ENCODE measurements around the gene LEFTY2.
"Not testable (repeated sequence)": the region's sequence is repeated elsewhere in the genome, so short reads cannot be mapped to it uniquely, and the experiment has no call there.

LEFTY2 gene

GRCh38 chr1:225891229-225891972, 49.6 kb downstream of the LEFTY2 start:
- H3K9me3 ChIP-seq (ENCODE audit: control insufficient read depth in 1 of 2, low read length in 2 of 2), result no peaks in the 10 kb centered on the region
- H3K9ac ChIP-seq (ENCODE audit: low read depth in 1 of 2, low read length in 2 of 2), result no peak overlapping the region
- peaks cover 20 to 25% of the 10 kb centered on the region in 2 donors for H3K4me1 ChIP-seq (ENCODE audit: control insufficient read depth in 1 of 2, insufficient read depth in 2 of 2, low read length in 2 of 2)
- no peaks in the 10 kb centered on the region for H3K27me3 ChIP-seq (ENCODE audit: control insufficient read depth in 1 of 2, insufficient read depth in 2 of 2, low read length in 2 of 2)
- no peak overlapping the region for H3K27ac ChIP-seq (ENCODE audit: low read depth, low read length)
- no peaks in the 10 kb centered on the region for H3K36me3 ChIP-seq (ENCODE audit: control insufficient read depth in 1 of 2, insufficient read depth in 2 of 2, low read length in 2 of 2)
- no peak overlapping the region for H3K4me3 ChIP-seq (ENCODE audit: low read depth in 1 of 2, low read length in 2 of 2)

GRCh38 chr1:225890346-225891228, 50.4 kb downstream of the LEFTY2 start:
- Histone ChIP-seq H3K4me1 (ENCODE audit: control insufficient read depth in 1 of 2, insufficient read depth in 2 of 2, low read length in 2 of 2) (peaks cover 20 to 24% of the 10 kb centered on the region in 2 donors), H3K9me3 (ENCODE audit: control insufficient read depth in 1 of 2, low read length in 2 of 2) (no peaks in the 10 kb centered on the region), H3K4me3 (ENCODE audit: low read depth in 1 of 2, low read length in 2 of 2) (no peak overlapping the region), H3K27ac (ENCODE audit: low read depth, low read length) (no peak overlapping the region), H3K36me3 (ENCODE audit: control insufficient read depth in 1 of 2, insufficient read depth in 2 of 2, low read length in 2 of 2) (no peaks in the 10 kb centered on the region), H3K27me3 (ENCODE audit: control insufficient read depth in 1 of 2, insufficient read depth in 2 of 2, low read length in 2 of 2) (no peaks in the 10 kb centered on the region), H3K9ac (ENCODE audit: low read depth in 1 of 2, low read length in 2 of 2) (no peak overlapping the region)

- Histone ChIP-seq H3K4me1 (ENCODE audit: control insufficient read depth in 1 of 2, insufficient read depth in 2 of 2, low read length in 2 of 2) (peaks cover 20 to 24% of the 10 kb centered on the region in 2 donors), H3K27ac (ENCODE audit: low read depth, low read length) (no peak overlapping the region), H3K27me3 (ENCODE audit: control insufficient read depth in 1 of 2, insufficient read depth in 2 of 2, low read length in 2 of 2) (no peaks in the 10 kb centered on the region), H3K9ac (ENCODE audit: low read depth in 1 of 2, low read length in 2 of 2) (no peak overlapping the region), H3K9me3 (ENCODE audit: control insufficient read depth in 1 of 2, low read length in 2 of 2) (no peaks in the 10 kb centered on the region), H3K36me3 (ENCODE audit: control insufficient read depth in 1 of 2, insufficient read depth in 2 of 2, low read length in 2 of 2) (no peaks in the 10 kb centered on the region), H3K4me3 (ENCODE audit: low read depth in 1 of 2, low read length in 2 of 2) (no peak overlapping the region)
Measured at GRCh38 chr1:225889743-225890142, 51.3 kb downstream of the LEFTY2 start.

GRCh38 chr1:225888898-225889601, 52.0 kb downstream of the LEFTY2 start, which contains the start of gene LEFTY1:
LEFTY1 (minus strand) TSS chr1:225889146; CDS start chr1:225889066, 80 bp downstream.
- Histone ChIP-seq H3K27me3 (ENCODE audit: control insufficient read depth in 1 of 2, insufficient read depth in 2 of 2, low read length in 2 of 2) (no peaks in the 10 kb centered on the region), H3K9me3 (ENCODE audit: control insufficient read depth in 1 of 2, low read length in 2 of 2) (no peaks in the 10 kb centered on the region), H3K4me1 (ENCODE audit: control insufficient read depth in 1 of 2, insufficient read depth in 2 of 2, low read length in 2 of 2) (peaks cover 20 to 24% of the 10 kb centered on the region in 2 donors), H3K36me3 (ENCODE audit: control insufficient read depth in 1 of 2, insufficient read depth in 2 of 2, low read length in 2 of 2) (no peaks in the 10 kb centered on the region), H3K9ac (ENCODE audit: low read depth in 1 of 2, low read length in 2 of 2) (no peak within 1 kb of the TSS), H3K27ac (ENCODE audit: low read depth, low read length) (no peak within 1 kb of the TSS), H3K4me3 (ENCODE audit: low read depth in 1 of 2, low read length in 2 of 2) (no peak within 1 kb of the TSS)

GRCh38 chr1:225888289-225888897, 52.6 kb downstream of the LEFTY2 start:
- H3K27me3 ChIP-seq (ENCODE audit: control insufficient read depth in 1 of 2, insufficient read depth in 2 of 2, low read length in 2 of 2), result no peaks in the 10 kb centered on the region
- H3K9ac ChIP-seq (ENCODE audit: low read depth in 1 of 2, low read length in 2 of 2), result no peak overlapping the region
- no peak overlapping the region for H3K4me3 ChIP-seq (ENCODE audit: low read depth in 1 of 2, low read length in 2 of 2)
- no peak overlapping the region for H3K27ac ChIP-seq (ENCODE audit: low read depth, low read length)
- no peaks in the 10 kb centered on the region for H3K36me3 ChIP-seq (ENCODE audit: control insufficient read depth in 1 of 2, insufficient read depth in 2 of 2, low read length in 2 of 2)
- no peaks in the 10 kb centered on the region for H3K9me3 ChIP-seq (ENCODE audit: control insufficient read depth in 1 of 2, low read length in 2 of 2)
- H3K4me1 ChIP-seq (ENCODE audit: control insufficient read depth in 1 of 2, insufficient read depth in 2 of 2, low read length in 2 of 2), result peaks cover 23 to 24% of the 10 kb centered on the region in 2 donors

GRCh38 chr1:225887554-225888288, 53.3 kb downstream of the LEFTY2 start:
- H3K9ac ChIP-seq (ENCODE audit: low read depth in 1 of 2, low read length in 2 of 2); H3K27ac ChIP-seq (ENCODE audit: low read depth, low read length): not testable (repeated sequence)

GRCh38 chr1:225887030-225887314, 54.0 kb downstream of the LEFTY2 start:
- Histone ChIP-seq H3K9ac (ENCODE audit: low read depth in 1 of 2, low read length in 2 of 2) (no peak overlapping the region), H3K36me3 (ENCODE audit: control insufficient read depth in 1 of 2, insufficient read depth in 2 of 2, low read length in 2 of 2) (no peaks in the 10 kb centered on the region), H3K9me3 (ENCODE audit: control insufficient read depth in 1 of 2, low read length in 2 of 2) (no peaks in the 10 kb centered on the region), H3K4me3 (ENCODE audit: low read depth in 1 of 2, low read length in 2 of 2) (no peak overlapping the region), H3K27ac (ENCODE audit: low read depth, low read length) (no peak overlapping the region), H3K27me3 (ENCODE audit: control insufficient read depth in 1 of 2, insufficient read depth in 2 of 2, low read length in 2 of 2) (no peaks in the 10 kb centered on the region), H3K4me1 (ENCODE audit: control insufficient read depth in 1 of 2, insufficient read depth in 2 of 2, low read length in 2 of 2) (peaks cover 24 to 28% of the 10 kb centered on the region in 2 donors)

More at GRCh38 chr1:225887554-225888288, 53.3 kb downstream of the LEFTY2 start:
- not testable (repeated sequence) for H3K27me3 ChIP-seq (ENCODE audit: control insufficient read depth in 1 of 2, insufficient read depth in 2 of 2, low read length in 2 of 2); H3K36me3 ChIP-seq (ENCODE audit: control insufficient read depth in 1 of 2, insufficient read depth in 2 of 2, low read length in 2 of 2); H3K4me3 ChIP-seq (ENCODE audit: low read depth in 1 of 2, low read length in 2 of 2); H3K9me3 ChIP-seq (ENCODE audit: control insufficient read depth in 1 of 2, low read length in 2 of 2)
- peaks cover 24 to 28% of the 10 kb centered on the region in 2 donors for H3K4me1 ChIP-seq (ENCODE audit: control insufficient read depth in 1 of 2, insufficient read depth in 2 of 2, low read length in 2 of 2)

Data from duodenal mucosa (tissue), 2 donors.